Activated T-cell treated with anti-CD3 and anti-CD28 coated beads, Interleukin-2, amount 50 U/mL, for 24 hours (primary cell): ENCODE data around the gene EPG5.

Experiments used
- DNase-seq: peaks from one replicate; pipeline ENCODE4 v3.0.0-alpha.2; 2020
- H3K27ac Mint-ChIP-seq: 2 replicates; pipeline ENCODE4 v1.8.0; 2020; ENCODE audit warnings: mild to moderate bottlenecking, mixed read lengths
- H3K27me3 Mint-ChIP-seq: 2 replicates; pipeline ENCODE4 v1.8.0; 2020; ENCODE audit warnings: mixed read lengths
- H3K36me3 Mint-ChIP-seq: 2 replicates; pipeline ENCODE4 v1.8.0; 2020; ENCODE audit warnings: low read depth, mixed read lengths
- H3K4me1 Mint-ChIP-seq: 2 replicates; pipeline ENCODE4 v1.8.0; 2020; ENCODE audit warnings: low read depth, mixed read lengths
- H3K4me3 Mint-ChIP-seq: 2 replicates; pipeline ENCODE4 v1.8.0; 2020; ENCODE audit warnings: mild to moderate bottlenecking, moderate library complexity, mixed read lengths
- H3K9me3 Mint-ChIP-seq: 2 replicates; pipeline ENCODE4 v1.8.0; 2020; ENCODE audit warnings: mixed read lengths

The EPG5 gene

DNA sequence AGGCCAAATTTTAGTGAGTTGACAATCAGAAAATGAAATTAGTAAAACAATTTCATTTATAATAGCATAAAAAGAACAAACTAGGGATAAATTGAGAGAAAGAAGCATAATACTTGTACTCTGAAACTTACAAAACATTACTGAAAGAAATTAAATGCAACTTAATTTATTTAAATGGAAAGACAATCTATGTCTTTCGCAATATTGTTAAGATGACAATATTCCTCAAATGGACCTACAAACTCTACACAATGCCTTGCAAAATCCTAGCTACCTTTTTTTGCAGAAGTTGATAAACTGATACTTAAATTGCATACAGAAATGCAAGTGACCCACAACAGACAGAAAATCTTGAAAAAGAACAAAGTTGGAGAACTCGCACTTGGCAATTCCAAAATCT lies 9.1 kb downstream of the EPG5 start:
- no peak for DNase-seq
- Mint-ChIP-seq H3K36me3 (peaks cover 52% of the 10 kb centered on the region), H3K4me1 (peaks cover 60% of the 10 kb centered on the region), H3K4me3 (no peak overlapping the region), H3K27me3 (no peaks in the 10 kb centered on the region), H3K9me3 (no peaks in the 10 kb centered on the region), H3K27ac (no peak overlapping the region)

- Mint-ChIP-seq H3K27ac (no peak overlapping the region), H3K27me3 (no peaks in the 10 kb centered on the region), H3K4me1 (peaks cover 55% of the 10 kb centered on the region), H3K36me3 (peaks cover 56% of the 10 kb centered on the region), H3K4me3 (no peak overlapping the region), H3K9me3 (no peaks in the 10 kb centered on the region)
- DNase-seq, result no peak
Measured at GRCh38 chr18:45957100-45957499, 10.0 kb downstream of the EPG5 start.

DNA sequence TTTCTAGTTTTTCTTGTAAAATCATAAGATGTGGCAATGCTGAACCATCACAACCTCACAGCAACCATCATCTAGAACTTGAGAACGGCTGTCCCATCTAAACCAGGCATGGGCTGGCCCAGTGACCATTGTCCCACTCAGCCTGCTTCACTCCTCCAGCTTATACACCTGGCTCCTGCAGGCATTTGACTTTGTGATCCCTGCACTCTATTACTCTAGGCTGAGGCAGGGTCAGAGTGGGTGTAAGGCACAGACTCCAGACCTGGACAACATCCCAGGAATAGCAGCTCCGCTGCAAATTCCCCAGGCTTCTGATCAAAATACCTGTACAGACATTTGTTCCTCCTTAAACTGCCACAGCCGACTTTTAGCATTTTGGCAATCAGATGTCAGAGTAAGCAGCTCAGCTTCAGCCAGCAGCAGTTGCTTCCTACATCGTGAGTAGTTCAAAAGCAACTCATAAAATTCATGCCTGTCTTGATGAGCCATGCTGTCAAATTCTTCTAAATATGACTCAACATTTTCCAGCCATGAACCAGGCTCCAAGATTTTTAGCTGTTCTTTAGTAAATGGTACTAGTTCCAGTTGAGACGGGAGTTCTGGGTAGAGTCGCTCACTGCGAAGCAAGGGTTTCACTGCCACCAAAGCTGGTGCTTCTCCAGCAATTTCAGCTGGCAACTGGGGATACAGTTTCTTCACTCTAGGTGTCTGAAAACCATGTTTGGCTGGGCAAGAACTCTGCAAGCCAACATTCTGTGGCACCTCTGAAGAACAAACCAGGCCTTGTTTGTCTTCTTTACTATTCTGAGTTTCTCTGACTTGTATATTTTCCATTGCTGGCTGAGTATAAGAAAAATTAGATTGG lies 12.8 kb downstream of the EPG5 start:
- H3K36me3 Mint-ChIP-seq, result peaks cover 72% of the 10 kb centered on the region
- no peaks in the 10 kb centered on the region for H3K27me3 Mint-ChIP-seq
- H3K4me3 Mint-ChIP-seq, result no peak overlapping the region
- H3K4me1 Mint-ChIP-seq, result peaks cover 39% of the 10 kb centered on the region
- no peaks in the 10 kb centered on the region for H3K9me3 Mint-ChIP-seq
- DNase-seq, result no peak
- H3K27ac Mint-ChIP-seq, result peak overlapping the region; percentile 11

DNA sequence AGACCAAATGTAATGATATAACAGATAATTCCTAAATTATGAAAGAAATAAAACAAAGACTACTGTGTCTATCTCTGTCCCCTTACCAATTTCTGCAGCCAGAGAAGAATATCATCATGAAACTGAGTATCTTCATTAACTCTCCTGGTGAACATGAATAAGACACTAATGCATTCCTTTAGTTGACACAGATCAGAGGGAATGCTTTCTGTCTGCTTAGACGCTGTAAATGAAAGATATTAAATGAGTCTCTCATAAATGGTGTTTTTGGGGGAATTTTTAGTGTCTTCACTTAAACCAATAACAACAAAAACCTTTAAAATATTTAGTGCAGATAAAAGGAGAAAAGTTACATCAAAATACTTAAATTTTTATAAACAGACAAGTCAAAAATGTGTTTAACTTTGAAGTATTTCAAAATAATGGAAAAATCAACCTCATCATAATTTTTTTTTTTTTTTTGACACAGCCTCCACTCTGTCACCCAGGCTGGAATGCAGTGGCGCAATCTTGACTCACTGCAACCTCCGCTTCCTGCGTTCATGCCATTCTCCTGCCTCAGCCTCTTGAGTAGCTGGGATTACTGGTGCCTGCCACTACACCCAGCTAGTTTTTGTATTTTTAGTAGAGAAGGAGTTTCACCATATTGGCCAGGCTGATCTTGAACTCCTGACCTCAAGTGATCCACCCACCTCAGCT lies 16.0 kb downstream of the EPG5 start:
- peaks cover 23% of the 10 kb centered on the region for H3K4me1 Mint-ChIP-seq

GRCh38 chr18:45945669-45946068 lies 21.5 kb downstream of the EPG5 start:
- H3K27me3 Mint-ChIP-seq, result no peaks in the 10 kb centered on the region
- no peak overlapping the region for H3K27ac Mint-ChIP-seq
- no peaks in the 10 kb centered on the region for H3K9me3 Mint-ChIP-seq
- DNase-seq, result no peak
- H3K36me3 Mint-ChIP-seq, result peaks cover 92% of the 10 kb centered on the region
- no peak overlapping the region for H3K4me3 Mint-ChIP-seq
- peaks cover 7% of the 10 kb centered on the region for H3K4me1 Mint-ChIP-seq

More for the DNA sequence above, 16.0 kb downstream of the EPG5 start:
- Mint-ChIP-seq H3K27me3 (no peaks in the 10 kb centered on the region), H3K27ac (no peak overlapping the region), H3K36me3 (peaks cover 97% of the 10 kb centered on the region), H3K4me3 (no peak overlapping the region), H3K9me3 (no peaks in the 10 kb centered on the region)
- DNase-seq, result no peak

GRCh38 chr18:45940724-45941123 lies 26.4 kb downstream of the EPG5 start:
- Mint-ChIP-seq H3K27me3 (no peaks in the 10 kb centered on the region), H3K36me3 (peaks cover 86% of the 10 kb centered on the region), H3K9me3 (no peaks in the 10 kb centered on the region), H3K4me1 (peaks cover 43% of the 10 kb centered on the region), H3K4me3 (no peak overlapping the region), H3K27ac (peak overlapping the region; percentile 11)
- DNase-seq, result no peak

DNA sequence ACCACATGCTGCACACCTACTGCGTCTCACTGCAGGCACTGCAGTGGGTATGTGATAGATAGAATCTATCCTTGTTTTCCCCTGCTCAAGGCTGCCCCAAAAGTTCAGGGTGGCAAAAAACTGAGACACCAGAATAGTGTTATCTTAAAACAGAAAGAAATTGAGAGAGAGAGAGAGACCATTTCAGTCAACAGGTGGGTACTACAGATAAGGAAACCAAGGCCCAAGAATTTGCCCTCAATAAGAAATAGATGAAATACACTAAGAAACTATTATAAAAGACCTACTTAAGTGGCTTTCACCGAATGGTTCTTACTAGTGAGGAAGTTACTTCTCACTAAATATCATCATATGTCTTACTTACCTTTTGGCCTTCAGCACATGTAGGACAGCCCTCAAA lies 27.9 kb downstream of the EPG5 start:
- Mint-ChIP-seq H3K9me3 (no peaks in the 10 kb centered on the region), H3K4me3 (no peak overlapping the region), H3K36me3 (peaks cover 84% of the 10 kb centered on the region), H3K27me3 (no peaks in the 10 kb centered on the region), H3K27ac (no peak overlapping the region), H3K4me1 (peaks cover 45% of the 10 kb centered on the region)
- no peak for DNase-seq

DNA sequence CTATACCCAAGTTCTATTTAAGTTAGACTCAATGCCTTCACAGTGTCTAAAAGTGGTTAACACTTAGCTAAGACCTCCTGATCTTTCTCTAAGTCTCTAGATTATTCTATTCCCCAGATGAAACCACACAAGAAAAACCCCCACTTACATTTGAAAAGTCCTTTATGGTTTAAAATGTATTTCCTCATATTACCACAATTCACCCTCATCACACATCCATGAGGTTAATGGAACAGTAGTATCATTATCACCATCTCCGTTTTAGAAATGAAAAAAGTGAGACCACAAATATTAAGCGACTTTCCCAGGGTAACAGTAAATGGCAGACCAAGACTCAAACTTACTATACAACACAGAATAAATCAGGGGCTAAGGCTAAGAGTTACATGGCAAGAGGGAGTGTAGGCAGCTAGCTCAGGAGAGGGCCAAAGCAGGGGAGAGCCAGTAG lies 28.6 kb downstream of the EPG5 start:
- Mint-ChIP-seq H3K27me3 (no peaks in the 10 kb centered on the region), H3K9me3 (no peaks in the 10 kb centered on the region), H3K36me3 (peaks cover 81% of the 10 kb centered on the region), H3K4me1 (peaks cover 45% of the 10 kb centered on the region), H3K27ac (peak overlapping the region; percentile 60), H3K4me3 (no peak overlapping the region)
- DNase-seq, result no peak

DNA sequence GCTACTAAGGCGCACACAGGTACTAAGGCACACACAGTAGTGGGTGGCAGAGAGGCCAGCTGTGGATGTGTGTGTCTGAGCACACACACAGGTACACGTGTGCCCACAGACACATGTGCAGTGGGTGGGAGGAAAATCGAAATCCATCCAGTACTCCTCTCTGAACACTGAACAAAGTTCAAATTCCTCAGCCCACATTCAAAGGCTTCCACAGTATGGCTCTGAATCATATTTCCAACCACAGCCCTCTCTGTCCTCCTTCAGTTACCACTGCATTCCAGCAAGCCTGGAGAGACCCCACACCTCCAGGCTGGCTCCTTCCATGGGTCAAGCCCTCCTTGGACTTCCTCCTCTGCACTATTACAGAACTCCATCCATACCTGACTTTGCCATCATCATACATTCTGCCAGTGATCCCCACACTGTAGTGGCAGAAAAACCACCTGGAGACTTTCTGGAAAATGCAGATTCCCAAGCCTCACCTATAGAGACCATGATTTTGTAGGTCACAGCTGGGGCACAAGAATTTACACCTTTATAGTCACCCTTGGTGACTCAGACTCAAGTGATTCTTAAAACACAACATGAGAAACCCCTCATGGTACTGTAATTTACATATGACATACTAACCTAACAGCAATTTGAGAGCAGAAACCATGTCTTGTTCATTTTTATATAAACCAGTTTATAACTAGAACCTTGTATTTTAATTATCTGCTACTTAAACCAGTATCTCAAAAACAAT lies 31.4 kb downstream of the EPG5 start:
- no peaks in the 10 kb centered on the region for H3K27me3 Mint-ChIP-seq
- H3K9me3 Mint-ChIP-seq, result no peaks in the 10 kb centered on the region
- H3K36me3 Mint-ChIP-seq, result peaks cover 82% of the 10 kb centered on the region
- peaks cover 39% of the 10 kb centered on the region for H3K4me1 Mint-ChIP-seq
- DNase-seq, result no peak
- H3K27ac Mint-ChIP-seq, result peak overlapping the region; percentile 59
- no peak overlapping the region for H3K4me3 Mint-ChIP-seq

DNA sequence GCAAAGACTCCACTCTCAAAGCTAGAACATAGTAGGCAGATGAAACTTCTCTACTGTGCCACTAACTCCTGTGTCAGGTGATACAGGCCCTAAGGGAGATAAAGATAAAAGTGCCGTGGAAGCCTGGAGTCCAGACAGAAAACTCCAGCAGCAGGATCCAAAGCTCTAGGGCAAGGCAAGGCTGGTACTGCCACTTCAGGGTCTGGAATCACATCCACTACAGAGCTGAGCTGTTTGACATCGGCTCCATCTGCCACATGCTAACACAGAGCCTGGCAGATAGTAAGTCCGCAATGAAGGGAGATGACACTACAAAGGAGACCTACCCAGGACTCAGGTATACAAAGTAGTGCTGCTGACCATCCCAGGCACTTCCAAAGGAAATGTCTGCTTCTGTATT lies 34.4 kb downstream of the EPG5 start:
- Mint-ChIP-seq H3K9me3 (no peaks in the 10 kb centered on the region), H3K4me3 (no peak overlapping the region), H3K27me3 (no peaks in the 10 kb centered on the region), H3K4me1 (peaks cover 9% of the 10 kb centered on the region), H3K36me3 (peaks cover 82% of the 10 kb centered on the region), H3K27ac (no peak overlapping the region)
- DNase-seq, result no peak

GRCh38 chr18:45930963-45931362 lies 36.2 kb downstream of the EPG5 start:
- Mint-ChIP-seq H3K27me3 (no peaks in the 10 kb centered on the region), H3K36me3 (peaks cover 86% of the 10 kb centered on the region), H3K27ac (no peak overlapping the region), H3K4me3 (no peak overlapping the region), H3K9me3 (no peaks in the 10 kb centered on the region), H3K4me1 (peaks cover 4% of the 10 kb centered on the region)
- no peak for DNase-seq

DNA sequence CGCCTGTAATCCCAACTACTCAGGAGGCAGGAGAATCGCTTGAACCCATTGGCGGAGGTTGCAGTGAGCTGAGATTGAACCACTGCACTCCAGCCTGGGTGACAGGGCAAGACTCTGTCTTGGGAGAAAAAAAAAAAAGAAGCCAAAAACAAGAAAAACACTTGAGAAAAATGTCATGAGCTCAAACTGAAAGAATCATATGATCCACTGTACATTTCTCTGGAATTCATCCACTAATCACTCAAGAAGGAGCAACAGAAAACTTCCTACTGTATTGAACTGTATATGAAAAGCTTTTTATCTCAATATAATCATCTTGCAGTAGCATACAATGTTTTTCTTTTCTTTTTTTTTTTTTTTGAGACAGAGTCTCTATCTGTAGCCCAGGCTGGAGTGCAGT lies 40.4 kb downstream of the EPG5 start:
- Mint-ChIP-seq H3K4me1 (no peaks in the 10 kb centered on the region), H3K9me3 (no peaks in the 10 kb centered on the region), H3K27ac (no peak overlapping the region), H3K27me3 (no peaks in the 10 kb centered on the region), H3K36me3 (peaks cover 90% of the 10 kb centered on the region), H3K4me3 (no peak overlapping the region)
- no peak for DNase-seq

DNA sequence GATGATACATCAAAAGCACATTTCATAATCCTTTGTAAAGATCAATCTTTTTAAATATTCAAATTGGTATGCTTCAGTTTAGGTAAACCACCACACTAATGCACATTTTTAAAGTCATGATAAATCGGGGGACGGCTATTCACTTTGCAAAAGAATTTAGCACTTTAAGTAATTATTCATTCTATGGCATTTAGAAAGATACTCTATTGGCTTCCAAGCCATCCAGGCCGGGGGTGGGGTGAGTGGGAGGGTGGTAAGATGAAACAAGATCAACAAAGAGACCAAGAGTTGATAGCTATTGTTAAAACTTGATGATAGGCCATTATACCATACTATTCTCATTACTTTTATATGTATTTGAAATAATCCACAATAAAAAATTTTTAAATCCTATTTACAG lies 41.0 kb downstream of the EPG5 start:
- no peak for DNase-seq
- H3K9me3 Mint-ChIP-seq, result no peaks in the 10 kb centered on the region
- peaks cover 4% of the 10 kb centered on the region for H3K4me1 Mint-ChIP-seq
- no peak overlapping the region for H3K4me3 Mint-ChIP-seq
- no peaks in the 10 kb centered on the region for H3K27me3 Mint-ChIP-seq
- H3K27ac Mint-ChIP-seq, result no peak overlapping the region
- H3K36me3 Mint-ChIP-seq, result peaks cover 91% of the 10 kb centered on the region

DNA sequence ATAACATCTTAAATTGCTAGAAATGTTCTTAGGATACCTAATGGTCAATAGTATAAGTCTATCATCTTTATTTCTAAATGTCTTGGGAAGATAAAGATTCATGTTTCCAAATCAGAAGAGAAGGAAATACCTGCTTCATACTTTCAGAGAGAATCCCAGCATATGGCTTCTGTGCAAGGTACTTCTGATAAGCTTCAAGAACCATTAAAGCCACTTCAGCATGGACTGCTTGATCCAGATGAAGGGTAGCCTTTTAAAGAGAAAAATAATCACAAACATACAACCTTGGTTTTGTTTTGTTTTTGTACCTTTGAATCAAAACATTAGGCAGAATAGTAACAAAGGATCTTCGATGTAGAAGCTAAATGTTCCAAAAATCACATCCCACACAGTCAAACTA lies 44.0 kb downstream of the EPG5 start:
- Mint-ChIP-seq H3K9me3 (no peaks in the 10 kb centered on the region), H3K27ac (no peak overlapping the region), H3K36me3 (peaks cover 82% of the 10 kb centered on the region), H3K4me1 (peaks cover 12% of the 10 kb centered on the region), H3K4me3 (no peak overlapping the region), H3K27me3 (no peaks in the 10 kb centered on the region)
- DNase-seq, result no peak
